SKM-1 (cell line): ENCODE data around the gene SUGCT.

ENCODE experiments used
- DNase-seq: peaks from one replicate; lab custom pipeline; 2025; ENCODE audit not compliant: unreplicated experiment; lab: John Stamatoyannopoulos, UW

The SUGCT gene

DNA sequence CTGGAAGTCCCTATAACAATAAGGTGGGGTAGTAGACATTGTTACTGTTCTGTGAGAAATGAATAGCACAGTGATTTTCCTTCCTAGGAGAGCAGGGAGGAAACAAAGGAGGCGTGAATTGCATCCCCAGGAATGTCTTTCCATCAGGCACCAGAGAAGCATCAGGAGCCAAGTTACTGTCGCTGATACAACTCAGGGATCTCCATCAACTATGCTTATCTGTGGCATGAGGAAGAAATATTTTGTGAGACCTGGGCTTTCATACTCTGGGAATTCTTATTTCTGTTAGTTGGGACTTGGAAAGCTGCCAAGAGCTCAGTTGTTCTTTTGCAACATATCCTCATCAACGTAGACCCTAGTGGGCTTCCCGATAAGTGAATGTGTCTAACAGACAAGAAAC lies 622.3 kb downstream of the SUGCT start:
- no peak for DNase-seq

DNA sequence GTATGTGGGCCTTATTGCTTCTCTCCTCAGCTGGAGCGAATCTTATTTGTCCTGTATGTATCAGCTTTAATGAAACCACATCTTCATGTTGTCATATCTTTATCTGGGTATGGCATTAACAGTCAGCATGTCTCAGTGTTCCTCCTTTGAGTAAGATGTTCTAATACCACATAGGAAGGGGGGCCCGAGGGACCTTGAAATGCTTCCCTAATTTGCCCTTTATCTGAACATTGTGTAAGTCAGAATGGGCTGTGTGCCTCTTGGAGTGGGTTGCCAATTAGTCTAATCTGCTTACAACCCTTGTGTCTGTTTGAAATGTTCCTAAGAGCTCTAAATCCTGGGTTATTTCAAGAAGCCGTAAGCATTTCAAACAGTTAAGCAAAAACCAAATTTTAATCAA lies 623.8 kb downstream of the SUGCT start:
- DNase-seq = no peak

DNA sequence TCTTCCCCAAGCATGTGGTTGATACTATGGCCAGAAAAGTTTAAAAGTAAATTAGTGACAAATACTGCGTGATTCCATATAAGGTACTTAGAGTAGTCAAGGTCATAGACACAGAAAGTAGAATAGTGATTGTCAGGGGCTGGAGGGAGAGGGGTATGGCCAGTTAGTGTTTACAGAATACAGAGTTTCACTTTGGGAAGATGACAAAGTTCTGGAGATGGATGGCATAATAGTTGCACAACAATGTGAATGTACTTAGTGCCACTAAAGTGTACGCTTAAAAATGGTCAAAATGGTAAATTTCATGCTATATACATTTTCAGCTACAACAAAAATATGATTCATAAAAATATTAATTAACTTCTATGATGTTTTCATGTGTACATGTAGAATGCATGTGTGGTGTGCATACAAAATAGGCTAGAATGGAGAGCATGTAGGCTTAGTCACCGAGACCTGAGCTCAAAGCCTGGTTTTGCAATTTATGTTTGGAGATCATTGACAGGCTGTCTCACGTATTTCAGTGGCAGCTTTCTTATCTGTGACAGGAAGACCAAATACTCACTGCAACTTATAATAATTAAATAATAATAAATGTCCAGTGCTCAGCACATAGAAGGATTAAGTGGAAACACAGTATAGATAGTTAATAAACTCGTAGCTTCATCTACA lies 625.6 kb downstream of the SUGCT start:
- no peak for DNase-seq

DNA sequence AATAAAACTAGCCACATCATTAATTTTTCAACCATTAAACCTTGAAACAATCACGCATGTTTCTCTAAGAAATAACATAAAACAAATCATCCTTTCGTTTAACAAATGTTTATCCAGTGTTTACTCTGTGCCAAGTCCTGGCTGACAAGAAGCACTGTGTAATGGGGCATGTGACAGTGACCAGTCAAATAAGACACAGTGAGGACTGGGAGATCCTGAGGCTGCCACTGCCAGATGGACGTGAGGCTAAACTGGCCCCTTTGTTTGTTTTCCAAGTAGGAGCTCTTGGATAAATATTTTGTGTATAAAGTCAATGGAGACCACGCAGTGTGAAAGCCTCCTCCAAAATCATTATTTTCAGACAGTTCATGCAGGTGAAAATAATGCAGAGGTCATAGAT lies 626.2 kb downstream of the SUGCT start:
- DNase-seq = no peak

DNA sequence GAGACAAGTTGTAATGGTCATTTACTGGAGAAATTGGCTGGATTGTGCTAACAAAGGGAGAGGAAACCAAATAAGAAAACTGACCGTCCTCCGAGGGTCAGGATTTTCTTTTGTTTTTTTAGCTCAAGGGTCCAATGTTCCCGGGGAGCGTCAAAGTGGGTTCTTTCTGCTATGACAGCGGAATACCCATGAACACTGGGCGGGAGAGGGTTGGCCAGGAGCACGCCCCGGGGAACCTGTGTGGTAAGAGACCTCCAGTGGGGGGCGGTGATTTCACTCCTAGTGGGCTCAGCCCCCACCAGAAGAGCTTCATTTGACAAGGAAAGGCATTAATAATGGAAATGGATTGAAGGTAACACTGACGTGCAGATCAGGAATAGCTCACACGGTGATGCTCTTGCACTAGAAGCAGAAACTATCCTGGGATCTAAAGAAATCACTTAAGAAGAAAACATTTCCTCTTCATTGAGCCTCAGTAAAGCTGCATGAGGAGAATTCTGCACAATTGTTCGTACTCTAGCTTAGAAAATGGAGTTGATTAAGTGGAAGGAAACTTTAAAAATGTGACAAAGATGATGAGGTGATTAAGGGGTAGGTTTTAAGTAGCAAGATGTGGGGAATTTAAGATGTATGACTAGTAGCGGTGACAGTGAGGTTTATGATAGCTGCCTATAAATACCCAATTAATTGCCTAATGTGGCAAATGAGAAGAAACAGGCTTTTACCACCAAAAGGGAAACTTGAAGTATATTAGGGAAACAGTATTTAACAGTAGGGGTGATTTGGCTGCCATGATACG lies 627.2 kb downstream of the SUGCT start:
- DNase-seq = no peak

DNA sequence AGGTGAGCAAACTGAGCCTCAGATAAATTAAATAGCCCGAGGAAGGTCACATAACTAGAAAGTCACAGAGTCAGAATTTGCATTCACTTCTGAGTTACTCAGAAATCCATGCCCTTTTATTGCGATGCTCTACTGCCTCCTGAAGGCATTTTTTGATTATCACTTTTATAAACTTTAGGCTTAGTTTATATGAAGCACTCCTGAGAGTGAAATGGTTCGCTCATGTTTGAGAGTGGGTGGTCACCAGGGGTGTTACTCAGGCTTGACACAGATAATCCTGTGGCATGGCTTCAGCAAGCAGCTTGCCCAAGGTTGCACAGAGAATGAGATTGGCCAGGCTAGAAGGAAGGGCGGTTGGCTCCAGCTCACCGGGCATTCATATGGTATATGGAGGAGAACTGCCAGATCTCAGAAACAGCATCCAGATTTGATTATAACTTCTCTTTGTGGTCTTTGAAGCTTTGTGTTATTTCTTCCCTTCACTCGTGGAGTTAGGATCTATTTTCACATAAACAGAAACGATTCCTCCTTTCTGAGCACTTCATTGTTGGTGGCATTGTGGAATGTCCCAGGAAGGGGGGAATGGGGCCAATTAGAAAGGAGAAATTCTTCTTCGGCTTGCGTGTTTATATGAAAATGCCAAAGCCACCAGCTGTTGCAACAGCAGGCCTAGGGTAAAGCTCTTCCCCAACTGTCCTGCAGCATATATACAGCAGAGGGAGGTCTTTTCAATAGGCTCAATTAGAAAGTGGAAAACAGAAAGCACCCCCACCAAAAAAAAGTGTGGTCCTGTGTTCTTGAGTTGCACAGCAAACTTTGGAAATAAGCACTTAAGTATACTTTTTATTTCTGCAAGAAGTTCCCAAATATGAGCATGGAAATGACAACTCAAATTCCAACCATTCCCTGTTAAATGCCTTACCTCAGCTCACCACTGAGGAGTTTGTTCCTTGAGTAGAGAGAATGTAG lies 628.8 kb downstream of the SUGCT start:
- DNase-seq = no peak

DNA sequence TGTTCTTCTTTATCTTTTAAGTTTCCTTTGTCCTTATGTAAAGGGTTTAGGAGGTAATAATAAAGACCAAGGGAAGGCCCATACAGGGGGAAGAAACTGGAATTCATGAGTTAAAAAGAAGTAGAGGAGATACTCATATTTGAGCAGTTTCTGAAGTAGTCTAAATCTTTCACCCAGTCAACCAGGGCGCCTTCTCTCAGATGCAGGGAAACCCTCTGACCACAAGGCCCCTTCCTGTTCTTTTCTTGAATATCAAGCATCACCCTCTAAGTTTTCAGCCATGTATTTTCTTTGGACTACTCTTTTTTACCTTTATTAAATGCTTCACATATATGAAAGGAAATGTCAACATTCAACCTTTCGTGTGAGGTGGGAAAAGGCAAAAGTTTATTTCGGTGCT lies 630.8 kb downstream of the SUGCT start:
- no peak for DNase-seq

DNA sequence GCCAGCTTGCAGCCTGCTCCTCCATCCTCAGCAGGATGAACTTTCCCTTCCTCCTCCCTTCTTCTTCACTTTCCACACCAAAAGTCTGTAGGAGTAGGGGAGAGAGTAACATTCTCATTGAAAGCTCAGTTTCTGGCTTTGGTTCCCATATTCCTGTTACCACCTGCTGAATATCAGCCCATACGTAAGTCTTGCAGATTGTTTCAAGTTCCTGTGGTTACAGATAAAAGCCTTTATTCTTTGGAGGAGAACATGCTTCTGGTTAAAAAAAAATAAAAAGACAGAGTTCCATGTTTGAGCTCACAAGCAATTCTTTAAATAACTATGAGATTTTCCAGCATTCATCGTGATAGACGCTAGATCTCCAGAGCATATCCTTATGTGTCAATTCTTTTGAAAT lies 637.3 kb downstream of the SUGCT start:
- DNase-seq = no peak

DNA sequence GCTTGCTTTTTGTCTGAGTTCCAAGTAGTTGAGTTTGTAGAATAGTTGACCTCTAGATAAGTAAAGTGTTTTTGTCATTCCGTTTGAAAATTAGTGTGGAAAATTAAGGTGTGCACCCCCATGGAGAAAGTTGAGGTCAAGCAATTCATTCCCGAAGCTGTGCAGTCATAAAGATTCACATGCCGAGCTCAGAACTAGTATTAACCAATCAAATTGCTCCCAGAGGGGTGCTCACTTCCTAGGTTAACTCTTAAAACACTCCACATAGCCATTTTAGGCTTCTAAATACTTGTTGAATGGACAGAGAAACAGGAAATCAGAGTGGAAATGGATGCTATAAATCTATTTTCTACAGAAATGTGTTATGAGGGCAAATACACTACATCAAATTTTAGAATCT lies 638.9 kb downstream of the SUGCT start:
- DNase-seq = no peak

DNA sequence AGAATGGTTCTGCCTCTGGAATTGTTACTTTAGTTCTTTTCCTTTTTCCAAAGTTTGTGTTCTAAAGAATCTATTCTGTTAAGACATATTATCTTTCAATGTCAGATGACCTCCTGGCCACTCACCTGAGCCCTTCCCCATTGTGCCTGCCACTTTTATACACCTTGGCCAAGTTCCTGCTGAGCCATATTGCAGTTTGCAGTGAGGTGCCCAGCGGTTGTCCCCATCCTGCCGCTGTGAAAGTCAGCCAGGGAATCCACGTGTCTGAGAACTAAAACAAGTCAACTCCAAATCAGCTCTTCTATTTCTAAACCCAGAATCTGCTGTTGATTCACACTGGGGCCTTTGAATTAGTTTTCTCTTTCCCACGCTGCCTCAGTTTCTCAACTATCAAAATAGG lies 641.1 kb downstream of the SUGCT start:
- DNase-seq = no peak

DNA sequence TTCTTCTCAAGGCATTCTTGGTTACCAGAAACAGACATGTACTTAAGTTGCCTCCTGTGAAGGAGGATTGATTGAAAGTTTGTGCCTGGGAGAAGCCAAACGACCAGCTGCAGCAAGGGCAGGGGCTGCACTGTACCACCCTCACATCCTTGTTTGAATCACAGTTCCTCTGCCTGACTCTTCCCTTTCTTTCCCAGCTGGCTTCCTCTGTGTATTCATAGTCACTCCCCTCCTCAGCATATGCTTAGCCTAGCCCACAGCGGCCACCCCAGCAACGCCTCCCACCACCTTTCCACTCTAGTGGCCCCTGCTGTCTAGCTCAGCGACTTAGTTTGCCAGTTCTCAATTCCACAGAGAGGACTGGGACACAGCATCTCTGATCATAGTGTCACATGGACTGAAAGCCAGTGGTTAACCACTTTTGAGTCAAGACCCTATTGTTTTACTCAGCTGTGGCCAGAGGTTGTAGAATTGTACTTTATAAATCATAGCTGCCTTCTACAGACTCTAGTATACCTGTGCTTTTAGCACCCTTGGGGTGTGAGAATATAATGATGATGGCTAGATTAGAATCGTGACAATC lies 643.0 kb downstream of the SUGCT start:
- no peak for DNase-seq

DNA sequence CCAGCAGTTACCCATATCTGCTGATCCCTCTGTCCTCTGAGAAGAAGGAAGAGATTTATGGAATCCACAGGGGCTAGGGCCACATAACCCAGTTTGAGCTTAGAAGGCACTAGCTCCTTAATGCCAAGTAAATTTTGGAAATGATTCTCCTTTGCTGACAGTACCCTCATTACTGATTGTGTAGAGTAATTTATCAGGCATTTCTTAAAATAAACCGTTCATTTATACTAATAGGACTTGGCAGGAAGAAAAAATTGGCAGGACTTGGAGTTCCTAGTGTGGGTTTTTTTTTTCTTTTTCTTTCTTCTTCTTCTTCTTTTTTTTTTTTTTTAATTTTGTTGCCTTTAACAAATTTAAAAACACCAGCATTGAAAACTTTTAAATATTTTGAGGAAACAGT lies 645.7 kb downstream of the SUGCT start:
- no peak for DNase-seq

DNA sequence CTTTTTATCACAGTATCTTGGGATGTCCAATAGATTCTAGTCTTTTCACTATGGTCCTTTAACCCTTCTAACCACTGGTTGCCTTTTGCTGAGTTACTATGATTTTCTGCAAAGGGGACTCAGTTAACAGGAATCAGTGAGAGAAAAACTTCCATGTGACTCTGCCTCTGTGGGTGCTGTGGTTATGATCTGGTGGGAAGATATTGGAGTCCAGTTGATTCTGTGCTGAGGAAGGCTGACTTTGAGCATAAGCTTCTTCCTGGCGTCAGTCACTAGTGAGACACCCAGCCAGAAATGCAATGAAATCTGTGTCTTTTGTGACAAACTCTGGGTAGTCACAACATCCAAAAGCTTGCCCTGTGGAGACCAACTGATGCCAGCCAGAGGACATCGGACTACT lies 648.0 kb downstream of the SUGCT start:
- DNase-seq = no peak

DNA sequence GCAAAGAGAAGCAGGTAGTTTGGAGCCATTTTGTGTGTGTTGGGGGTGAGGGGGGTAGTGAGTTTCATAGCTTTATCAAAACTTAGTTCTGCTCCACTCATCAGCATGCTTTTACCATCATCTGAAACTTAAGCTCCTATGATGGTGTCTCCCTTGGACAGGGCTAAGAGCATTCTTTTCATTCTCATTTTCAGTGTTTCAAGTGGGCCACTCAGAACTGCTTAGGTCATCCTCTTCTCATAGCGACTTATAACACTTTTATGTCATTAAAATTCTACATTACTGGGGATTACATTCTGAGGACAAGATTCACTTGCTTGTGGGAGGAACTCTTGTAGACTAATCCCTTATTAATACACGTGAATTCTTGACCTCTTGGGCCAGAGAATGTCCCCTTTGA lies 649.4 kb downstream of the SUGCT start:
- no peak for DNase-seq

DNA sequence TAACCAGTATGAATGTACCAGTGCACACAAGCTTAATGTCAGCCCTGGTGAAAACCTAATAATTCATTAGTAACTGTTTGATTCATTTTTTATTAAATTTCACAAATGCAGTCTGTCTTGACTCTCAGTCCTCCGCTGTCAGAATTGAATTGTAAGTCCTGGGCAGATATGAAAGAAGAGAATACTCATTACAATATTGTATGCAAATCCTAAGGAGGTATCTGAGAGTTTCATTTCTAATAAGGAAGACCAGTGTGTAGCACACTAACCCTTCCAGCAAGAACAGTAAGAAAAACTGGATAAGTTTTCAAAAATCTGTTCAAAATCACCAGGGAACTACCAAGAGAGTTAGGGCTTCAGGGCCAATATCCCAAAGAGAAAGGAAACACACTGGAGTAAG lies 652.1 kb downstream of the SUGCT start:
- no peak for DNase-seq

DNA sequence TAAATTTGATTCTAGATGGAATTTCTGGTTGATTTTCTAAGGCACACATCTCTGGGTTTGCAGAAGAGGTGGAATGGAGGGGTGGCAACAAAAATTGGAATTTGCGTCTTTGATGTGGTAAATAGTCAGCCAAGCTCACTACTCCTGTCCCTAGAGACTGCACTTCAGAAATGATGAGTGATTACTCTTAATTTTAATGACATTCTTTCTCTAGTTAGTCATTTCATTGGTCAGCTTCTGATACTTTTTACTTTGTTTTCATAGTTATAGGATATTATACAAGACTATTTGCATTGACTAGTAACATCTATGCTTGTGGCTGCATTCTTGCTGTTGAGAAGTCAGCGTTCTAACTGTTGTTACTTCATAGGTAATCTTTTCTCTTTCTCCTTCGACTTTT lies 658.3 kb downstream of the SUGCT start:
- DNase-seq = no peak

DNA sequence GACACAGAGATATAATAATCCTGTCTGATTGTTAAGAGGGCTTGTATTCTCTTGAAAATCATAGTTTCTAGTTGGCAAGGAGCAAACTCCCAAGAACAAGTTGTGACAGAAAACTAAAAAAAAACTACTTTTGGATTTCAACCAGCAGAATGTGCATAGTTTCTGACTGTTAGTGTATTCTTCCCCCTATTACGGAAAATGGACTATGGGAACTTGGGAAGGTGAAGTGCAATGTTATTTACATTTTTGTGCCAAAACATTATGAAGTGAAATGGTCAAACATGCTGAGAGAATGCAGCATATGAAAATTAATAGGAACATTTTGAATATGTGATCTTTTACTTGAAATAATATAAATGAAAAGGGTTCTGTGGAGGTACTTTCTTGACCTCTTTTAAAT lies 660.8 kb downstream of the SUGCT start:
- no peak for DNase-seq

DNA sequence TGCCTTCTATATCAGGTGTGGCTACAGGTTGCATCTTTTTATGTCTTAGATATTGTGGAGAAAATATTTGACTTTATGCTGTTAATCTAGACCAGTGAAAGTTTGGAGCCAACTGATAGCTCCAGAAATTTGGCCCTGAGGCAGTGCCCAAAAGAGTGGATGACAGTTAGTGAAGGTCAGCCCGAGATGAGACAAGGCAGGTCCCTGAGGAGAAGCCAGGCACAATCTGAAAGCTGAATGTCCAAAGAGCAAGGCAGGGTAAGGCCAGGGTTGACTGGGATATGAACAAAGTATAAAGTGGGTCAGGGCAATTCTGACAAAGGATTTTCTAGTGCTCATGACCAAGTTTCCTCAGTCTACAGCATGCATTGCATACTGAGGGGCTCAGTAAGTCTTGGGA lies 661.9 kb downstream of the SUGCT start:
- DNase-seq = no peak

DNA sequence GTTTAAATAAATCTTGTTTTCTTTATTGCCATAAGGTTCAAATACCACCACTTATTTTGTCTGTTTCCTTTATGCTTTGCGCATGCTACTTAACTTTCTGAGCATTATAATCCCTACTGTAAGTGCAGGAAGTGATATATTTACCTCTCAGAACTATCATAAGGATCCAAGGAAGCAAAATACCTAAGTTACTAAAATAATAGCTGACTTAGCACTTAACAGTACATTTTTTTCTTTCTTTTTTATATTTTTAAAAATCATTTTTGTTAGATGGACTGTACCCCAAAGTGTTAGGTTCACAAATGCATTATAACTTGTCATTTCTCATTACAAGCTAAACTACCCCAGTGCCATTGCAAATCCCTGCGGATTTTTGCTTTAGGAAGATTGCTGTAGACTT lies 663.8 kb downstream of the SUGCT start:
- DNase-seq = no peak

DNA sequence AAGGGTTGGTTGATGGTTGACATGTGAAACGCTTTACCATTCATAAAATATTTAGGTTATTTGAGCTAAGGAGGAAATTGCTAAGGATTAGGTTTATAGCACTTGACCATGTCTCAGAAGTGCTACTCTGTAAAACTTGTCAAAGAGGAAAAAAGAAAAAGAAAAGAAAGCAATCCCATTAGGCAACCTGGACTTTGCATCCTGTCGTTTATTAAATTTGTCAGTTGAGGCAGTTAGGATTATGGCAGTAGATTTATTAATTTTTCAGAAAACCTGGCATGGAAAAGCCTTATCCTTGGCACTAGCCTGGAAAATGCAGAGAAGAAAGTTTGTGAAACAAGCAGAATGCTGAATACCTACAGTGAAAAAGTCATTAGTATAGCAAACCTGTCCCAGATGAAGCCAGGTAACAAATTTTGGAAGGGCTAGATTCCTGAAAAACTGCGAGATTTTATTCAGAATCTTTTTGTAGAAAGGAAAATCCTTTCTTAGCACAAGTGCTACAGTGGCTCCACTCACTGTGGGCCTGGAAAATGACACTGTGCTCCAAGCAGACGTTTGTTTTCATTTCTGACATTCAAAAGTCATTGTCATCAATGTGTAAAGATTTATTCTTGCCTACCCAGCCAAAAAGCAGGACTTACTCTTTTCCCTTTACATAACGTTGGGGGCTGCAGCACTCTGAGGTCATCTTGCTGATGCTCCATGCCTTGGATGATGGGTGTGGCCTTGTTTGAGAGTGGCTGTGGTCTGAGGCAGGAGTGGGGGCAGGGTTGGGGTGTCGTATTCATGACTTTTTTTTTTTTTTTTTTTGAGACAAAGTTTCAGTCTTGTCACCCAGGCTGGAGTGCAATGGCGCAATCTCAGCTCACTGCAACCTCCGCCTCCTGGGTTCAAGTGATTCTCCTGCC lies 664.9 kb downstream of the SUGCT start:
- no peak for DNase-seq
